Endodermal cell (in vitro differentiated cells): ENCODE data around the gene TNFRSF19. TPM values are rescaled to one million over a fixed set of nuclear protein-coding genes. Genes with fewer than 3 reads are reported as not detected.

Source experiments
- DNase-seq: peaks from one replicate; pipeline ENCODE4 v3.0.0-alpha.2; 2017
- H3K27ac ChIP-seq: 2 replicates; pipeline ENCODE4 v1.5.1; 2013; ENCODE audit warnings: mild to moderate bottlenecking, low read depth, low read length, moderate library complexity
- H3K27me3 ChIP-seq: 2 replicates; pipeline ENCODE4 v1.6.1; 2013; ENCODE audit warnings: mild to moderate bottlenecking, low read length, moderate library complexity; ENCODE audit not compliant: insufficient read depth, control insufficient read depth, poor library complexity, severe bottlenecking
- H3K36me3 ChIP-seq: 2 replicates; pipeline ENCODE4 v1.7.0; 2013; ENCODE audit warnings: mild to moderate bottlenecking, low read length, moderate library complexity; ENCODE audit not compliant: control insufficient read depth, insufficient read depth
- H3K4me1 ChIP-seq: one replicate; pipeline ENCODE4 v1.7.0; 2013; ENCODE audit warnings: low read length; ENCODE audit not compliant: control insufficient read depth, insufficient read depth
- H3K4me3 ChIP-seq: 2 replicates; pipeline ENCODE4 v1.5.1; 2013; ENCODE audit warnings: mild to moderate bottlenecking, low read length, moderate library complexity
- H3K9ac ChIP-seq: 2 replicates; pipeline ENCODE4 v1.6.1; 2013; ENCODE audit warnings: mild to moderate bottlenecking, low read length, moderate library complexity; ENCODE audit not compliant: poor library complexity, severe bottlenecking; ENCODE audit errors: extremely low read depth
- H3K9me3 ChIP-seq: 2 replicates; pipeline ENCODE4 v1.6.1; 2013; ENCODE audit warnings: mild to moderate bottlenecking, low read length, moderate library complexity; ENCODE audit not compliant: control insufficient read depth
- H3K27ac Mint-ChIP-seq: 2 replicates; pipeline ENCODE4 v1.8.0; 2020; ENCODE audit warnings: mixed read lengths
- H3K27me3 Mint-ChIP-seq: 2 replicates; pipeline ENCODE4 v1.8.0; 2021; ENCODE audit warnings: mild to moderate bottlenecking, mixed read lengths; ENCODE audit not compliant: insufficient read depth
- H3K36me3 Mint-ChIP-seq: 2 replicates; pipeline ENCODE4 v1.8.0; 2020; ENCODE audit warnings: low read depth, mixed read lengths
- H3K4me1 Mint-ChIP-seq: 2 replicates; pipeline ENCODE4 v1.8.0; 2020; ENCODE audit warnings: mixed read lengths
- H3K4me3 Mint-ChIP-seq: 2 replicates; pipeline ENCODE4 v1.8.0; 2020; ENCODE audit warnings: mild to moderate bottlenecking, moderate library complexity, mixed read lengths
- H3K9me3 Mint-ChIP-seq: 2 replicates; pipeline ENCODE4 v1.8.0; 2020; ENCODE audit warnings: mild to moderate bottlenecking, mixed read lengths
- WGBS, 2 experiments: methylation state at CpG; one replicate each; pipeline versions ENCODE4 v1.1.5 to v1.1.7; 2013; ENCODE audit warnings: missing lambda C conversion rate in 2 of 2, mixed read lengths in 1 of 2; ENCODE audit not compliant: insufficient coverage in 1 of 2, insufficient read length in 1 of 2; 5-methylcytosine and 5-hydroxymethylcytosine counted together
- total RNA-seq, 2 donors: library from RNA; stranded (reverse); fragmentation: NEBNext Ultra II Directional in 1 of 2; extraction: Animal tissue kit (Norgen Biotek cat#: 25700) in 1 of 2; gene quantifications; 2 replicates in 1 of 2; 3 replicates in 1 of 2; pipeline ENCODE4 v1.2.1, GENCODE V29; 2021
- TF ChIP-seq, protein P1 (sequence below): fragments of 200-600 bp; sonication (generic); conservative IDR thresholded peaks from 2 replicates; pipeline ENCODE4 v1.5.0; 2021; ENCODE audit warnings: antibody characterized with exemption, mild to moderate bottlenecking

TNFRSF19 gene
- total RNA-seq, 2 donors from 2014 or later: 9.2 to 13.0 TPM

GRCh38 chr13:23670793-23671192 is 100.6 kb downstream of the TNFRSF19 start:
- Histone ChIP-seq H3K27ac (no peak overlapping the region), H3K4me3 (no peak overlapping the region), H3K36me3 (peaks cover 4% of the 10 kb centered on the region), H3K4me1 (no peaks in the 10 kb centered on the region), H3K27me3 (no peaks in the 10 kb centered on the region), H3K9ac (no peak overlapping the region), H3K9me3 (no peaks in the 10 kb centered on the region)
- peaks cover 6% of the 10 kb centered on the region for H3K4me1 Mint-ChIP-seq
- WGBS, 2 experiments: 78 to 82% methylated on average over 5 to 6 of the region's 7 CpGs
- H3K27me3 Mint-ChIP-seq: no peaks in the 10 kb centered on the region
- peaks cover 9% of the 10 kb centered on the region for H3K36me3 Mint-ChIP-seq
- H3K27ac Mint-ChIP-seq: no peak overlapping the region
- TF ChIP-seq, protein P1, sequence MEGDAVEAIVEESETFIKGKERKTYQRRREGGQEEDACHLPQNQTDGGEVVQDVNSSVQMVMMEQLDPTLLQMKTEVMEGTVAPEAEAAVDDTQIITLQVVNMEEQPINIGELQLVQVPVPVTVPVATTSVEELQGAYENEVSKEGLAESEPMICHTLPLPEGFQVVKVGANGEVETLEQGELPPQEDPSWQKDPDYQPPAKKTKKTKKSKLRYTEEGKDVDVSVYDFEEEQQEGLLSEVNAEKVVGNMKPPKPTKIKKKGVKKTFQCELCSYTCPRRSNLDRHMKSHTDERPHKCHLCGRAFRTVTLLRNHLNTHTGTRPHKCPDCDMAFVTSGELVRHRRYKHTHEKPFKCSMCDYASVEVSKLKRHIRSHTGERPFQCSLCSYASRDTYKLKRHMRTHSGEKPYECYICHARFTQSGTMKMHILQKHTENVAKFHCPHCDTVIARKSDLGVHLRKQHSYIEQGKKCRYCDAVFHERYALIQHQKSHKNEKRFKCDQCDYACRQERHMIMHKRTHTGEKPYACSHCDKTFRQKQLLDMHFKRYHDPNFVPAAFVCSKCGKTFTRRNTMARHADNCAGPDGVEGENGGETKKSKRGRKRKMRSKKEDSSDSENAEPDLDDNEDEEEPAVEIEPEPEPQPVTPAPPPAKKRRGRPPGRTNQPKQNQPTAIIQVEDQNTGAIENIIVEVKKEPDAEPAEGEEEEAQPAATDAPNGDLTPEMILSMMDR: no peak
- no peaks in the 10 kb centered on the region for H3K9me3 Mint-ChIP-seq
- no peak overlapping the region for H3K4me3 Mint-ChIP-seq
- no peak for DNase-seq

GRCh38 chr13:23671377-23671776 is 101.2 kb downstream of the TNFRSF19 start:
- TF ChIP-seq, protein P1: no peak

DNA sequence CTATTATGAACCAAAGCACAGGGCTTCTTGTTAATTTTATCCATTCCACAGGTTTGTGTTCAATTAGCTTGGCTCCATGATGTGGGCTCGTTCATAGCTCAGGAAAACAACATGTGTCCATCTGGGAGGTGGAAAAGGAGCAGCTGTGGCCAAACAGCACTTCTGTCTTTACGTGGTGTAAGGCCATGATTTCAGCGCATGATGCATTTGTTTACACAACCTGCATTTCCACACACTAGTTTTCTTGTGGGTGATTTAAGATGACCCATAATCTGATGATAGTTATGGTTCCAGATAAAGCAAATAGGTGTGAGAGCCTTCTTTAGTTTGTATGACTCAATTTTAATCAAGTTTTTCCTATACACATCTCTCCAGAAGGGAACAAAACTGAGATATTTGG is 101.7 kb downstream of the TNFRSF19 start:
- TF ChIP-seq, protein P1: no peak
- 94 to 100% methylated on average over 1 to 3 of the region's 3 CpGs for WGBS, 2 experiments
- no peak overlapping the region for H3K4me3 ChIP-seq
- no peak for DNase-seq
- no peak overlapping the region for H3K27ac ChIP-seq
- Mint-ChIP-seq H3K4me1 (peaks cover 6% of the 10 kb centered on the region), H3K9me3 (peaks cover 1% of the 10 kb centered on the region), H3K27ac (no peak overlapping the region), H3K4me3 (no peak overlapping the region), H3K27me3 (no peaks in the 10 kb centered on the region), H3K36me3 (peaks cover 11% of the 10 kb centered on the region)
- H3K9me3 ChIP-seq: no peaks in the 10 kb centered on the region
- H3K36me3 ChIP-seq: peaks cover 4% of the 10 kb centered on the region
- H3K4me1 ChIP-seq: no peaks in the 10 kb centered on the region
- no peaks in the 10 kb centered on the region for H3K27me3 ChIP-seq
- H3K9ac ChIP-seq: no peak overlapping the region

More at GRCh38 chr13:23671377-23671776, 101.2 kb downstream of the TNFRSF19 start:
- no peaks in the 10 kb centered on the region for H3K4me1 ChIP-seq
- Mint-ChIP-seq H3K27me3 (no peaks in the 10 kb centered on the region), H3K27ac (no peak overlapping the region), H3K9me3 (no peaks in the 10 kb centered on the region), H3K36me3 (peaks cover 9% of the 10 kb centered on the region), H3K4me3 (no peak overlapping the region), H3K4me1 (peaks cover 6% of the 10 kb centered on the region)
- H3K27me3 ChIP-seq: no peaks in the 10 kb centered on the region
- H3K9ac ChIP-seq: no peak overlapping the region
- no peaks in the 10 kb centered on the region for H3K9me3 ChIP-seq
- no peak for DNase-seq
- H3K27ac ChIP-seq: no peak overlapping the region
- H3K4me3 ChIP-seq: no peak overlapping the region
- peaks cover 4% of the 10 kb centered on the region for H3K36me3 ChIP-seq
- WGBS, 2 experiments: 78 to 100% methylated on average over 1 of the region's 2 CpGs
